Measurements from ENCODE around the gene CHRNA3. TPM values are rescaled to one million over a fixed set of nuclear protein-coding genes. Genes with fewer than 3 reads are reported as not detected.

CHRNA3 gene
- total RNA-seq, 1 experiment from 2014 or later = not detected

- no peaks in the 10 kb centered on the region for H3K4me1 ChIP-seq (ENCODE audit: control insufficient read depth in 1 of 2, insufficient read depth in 2 of 2, low read length in 2 of 2)
- H3K4me3 ChIP-seq (replicated peaks in 1 of 2; ENCODE audit: low read depth in 1 of 2, low read length in 2 of 2) = no peak overlapping the region
- H3K9me3 ChIP-seq (ENCODE audit: control insufficient read depth in 1 of 2, insufficient read depth in 1 of 2, low read depth in 1 of 2, low read length in 2 of 2) = no peaks in the 10 kb centered on the region
- TF ChIP-seq SP1 (IDR thresholded peaks at IDR 0.05; ENCODE audit: low read depth) = no peak
- TF ChIP-seq CBX3 (IDR thresholded peaks at IDR 0.05; ENCODE audit: low read depth) = no peak
- no peak for TF ChIP-seq CTCF (IDR thresholded peaks at IDR 0.05 in 2 of 3, conservative IDR thresholded peaks at IDR 0.05 in 1 of 3; ENCODE audit: borderline replicate concordance in 1 of 3, insufficient read depth in 1 of 3, low read depth in 2 of 3, low read length in 2 of 3)
- no peak for TF ChIP-seq ATF3 (IDR thresholded peaks at IDR 0.05)
- TF ChIP-seq EZH2phosphoT487 (IDR thresholded peaks at IDR 0.05; ENCODE audit: borderline replicate concordance) = no peak
- TF ChIP-seq SRF (IDR thresholded peaks at IDR 0.05; ENCODE audit: low read depth) = no peak
- TF ChIP-seq JUND (IDR thresholded peaks at IDR 0.05) = no peak
- no peak for TF ChIP-seq TCF7L2 (IDR thresholded peaks at IDR 0.05; ENCODE audit: borderline replicate concordance, extremely low read depth, insufficient read depth, insufficient read length)
- TF ChIP-seq ELF1 (IDR thresholded peaks at IDR 0.05; ENCODE audit: borderline replicate concordance, low read depth) = no peak
- TF ChIP-seq YY1 (IDR thresholded peaks at IDR 0.05; ENCODE audit: extremely low read depth, insufficient replicate concordance, low read depth, low read length) = no peak
- no peak for TF ChIP-seq CEBPB (IDR thresholded peaks at IDR 0.05; ENCODE audit: low read depth)
- no peak for TF ChIP-seq RAD21 (IDR thresholded peaks at IDR 0.05; ENCODE audit: low read depth)
- H3K9me2 ChIP-seq (ENCODE audit: insufficient read depth) = no peaks in the 10 kb centered on the region
- no TSS peak for BruUV-seq (replicated peaks)
- ChIA-PET CTCF (no interaction called here), RAD21 (ENCODE audit: low non-redundant PET in 1 of 2, low total read pairs in 2 of 2, uncharacterized antibody in 2 of 2, unreplicated experiment in 2 of 2) (interaction anchor here in 1 of 2 experiments (0.6 kb wide), 1 partner anchor 10 kb away, joined by 3 read pairs; no protein-coding TSS in a partner anchor), POLR2A (interaction anchor here (1.4 kb wide), 1 partner anchor 13 kb away, joined by 4 read pairs; the partner anchor contains the start of gene CHRNA5)
- H3K36me3 ChIP-seq (ENCODE audit: control insufficient read depth in 1 of 2, insufficient read depth in 2 of 2, low read length in 2 of 2) = peaks cover 22 to 32% of the 10 kb centered on the region in 2 experiments
- no peaks in the 10 kb centered on the region for H3K27me3 ChIP-seq (ENCODE audit: insufficient read depth, low read length)
- no peak overlapping the region for H3K27ac ChIP-seq (ENCODE audit: low read depth, low read length)
- H3K4me2 ChIP-seq (ENCODE audit: low read length) = no peak overlapping the region
- no peaks in the 10 kb centered on the region for H4K20me1 ChIP-seq (ENCODE audit: insufficient read depth)
- ATAC-seq = no peak
- H2AFZ ChIP-seq (ENCODE audit: low read depth, low read length, poor library complexity, severe bottlenecking) = no peak overlapping the region
- intact Hi-C loops (cut with micrococcal nuclease) = no loop called here
- DNase-seq (ENCODE audit: low read depth, low spot score) = no peak
- no peaks in the 10 kb centered on the region for H3K79me2 ChIP-seq (ENCODE audit: insufficient read depth, low read length)
- H3K9ac ChIP-seq (ENCODE audit: low read length) = no peak overlapping the region
Observed at GRCh38 chr15:78552597-78552996, 68.2 kb downstream of the CHRNA3 start.

Data from HCT116 (cell line).